SU-DHL-6 (cell line): ENCODE measurements around the gene NAA16.
A peak's percentile ranks its signal among the peaks of the same experiment; 100 is the strongest.

ENCODE experiments used
- H2AFZ ChIP-seq: fragments of 200-600 bp; sonication (generic); 2 replicates; pipeline ENCODE4 v1.6.1; 2014; ENCODE audit warnings: low read depth, mild to moderate bottlenecking, moderate library complexity, mixed read lengths, antibody characterized with exemption, low read length; ENCODE audit not compliant: severe bottlenecking
- H3F3A ChIP-seq: fragments of 200-600 bp; shearing (Covaris generic); 2 replicates; pipeline ENCODE4 v1.6.0; 2016; ENCODE audit warnings: antibody characterized with exemption, mild to moderate bottlenecking; ENCODE audit not compliant: insufficient read depth
- H3K27ac ChIP-seq: fragments of 200-600 bp; sonication (generic); 2 replicates; pipeline ENCODE4 v1.5.1; 2016; ENCODE audit warnings: low read depth, mild to moderate bottlenecking, low read length, moderate library complexity, mixed read lengths
- H3K27me3 ChIP-seq: fragments of 200-600 bp; sonication (generic), shearing (Covaris generic); 2 replicates; pipeline ENCODE4 v1.6.0; 2014; ENCODE audit warnings: mild to moderate bottlenecking, low read length
- H3K36me3 ChIP-seq: fragments of 200-600 bp; sonication (generic); 2 replicates; pipeline ENCODE4 v1.6.1; 2014; ENCODE audit warnings: mild to moderate bottlenecking, low read length, mixed read lengths
- H3K4me2 ChIP-seq: fragments of 300-600, 200-600 bp; shearing (Covaris generic), sonication (generic); 2 replicates; pipeline ENCODE4 v1.6.0; 2014; ENCODE audit warnings: low read length, low read depth, mild to moderate bottlenecking; ENCODE audit not compliant: poor library complexity, severe bottlenecking
- H3K4me3 ChIP-seq: fragments of 200-600 bp; sonication (generic); 2 replicates; pipeline ENCODE4 v1.5.1; 2014; ENCODE audit warnings: antibody characterized with exemption, low read length, mild to moderate bottlenecking, mixed read lengths; ENCODE audit not compliant: insufficient read depth, poor library complexity, severe bottlenecking
- H3K79me2 ChIP-seq: fragments of 200-600 bp; sonication (generic); 2 replicates; pipeline ENCODE4 v1.6.1; 2014; ENCODE audit warnings: mild to moderate bottlenecking, low read length, moderate library complexity; ENCODE audit not compliant: insufficient read depth
- H3K9ac ChIP-seq: fragments of 200-600 bp; sonication (generic); 2 replicates; pipeline ENCODE4 v1.7.0; 2014; ENCODE audit warnings: mild to moderate bottlenecking, low read length
- H3K9me2 ChIP-seq: fragments of 200-600 bp; sonication (generic); replicated peaks from 2 replicates; pipeline ENCODE4 v1.6.1; 2014; ENCODE audit warnings: low read length; ENCODE audit not compliant: insufficient read depth
- H3K9me3 ChIP-seq: fragments of 200-600 bp; sonication (generic); 2 replicates; pipeline ENCODE4 v1.6.1; 2014; ENCODE audit warnings: low read length, mixed read lengths; ENCODE audit not compliant: insufficient read depth
- H4K20me1 ChIP-seq: fragments of 200-600 bp; sonication (generic); 2 replicates; pipeline ENCODE4 v1.6.1; 2014; ENCODE audit warnings: low read depth, mild to moderate bottlenecking, antibody characterized with exemption, low read length, moderate library complexity, mixed read lengths
- EZH2phosphoT487 ChIP-seq: fragments of 200-600 bp; sonication (generic), shearing (Covaris generic); conservative IDR thresholded peaks from 2 replicates; pipeline ENCODE4 v1.6.1; 2018; ENCODE audit warnings: mild to moderate bottlenecking, antibody characterized with exemption, low read length, moderate library complexity, mixed read lengths
- TF ChIP-seq, protein P1 (sequence below): fragments of 200-600 bp; sonication (generic); IDR thresholded peaks from one replicate; pipeline ENCODE4 v1.5.1; 2017; ENCODE audit warnings: antibody characterized with exemption, mild to moderate bottlenecking, low read length, moderate library complexity; ENCODE audit not compliant: insufficient read depth, poor library complexity, severe bottlenecking

The NAA16 gene

DNA sequence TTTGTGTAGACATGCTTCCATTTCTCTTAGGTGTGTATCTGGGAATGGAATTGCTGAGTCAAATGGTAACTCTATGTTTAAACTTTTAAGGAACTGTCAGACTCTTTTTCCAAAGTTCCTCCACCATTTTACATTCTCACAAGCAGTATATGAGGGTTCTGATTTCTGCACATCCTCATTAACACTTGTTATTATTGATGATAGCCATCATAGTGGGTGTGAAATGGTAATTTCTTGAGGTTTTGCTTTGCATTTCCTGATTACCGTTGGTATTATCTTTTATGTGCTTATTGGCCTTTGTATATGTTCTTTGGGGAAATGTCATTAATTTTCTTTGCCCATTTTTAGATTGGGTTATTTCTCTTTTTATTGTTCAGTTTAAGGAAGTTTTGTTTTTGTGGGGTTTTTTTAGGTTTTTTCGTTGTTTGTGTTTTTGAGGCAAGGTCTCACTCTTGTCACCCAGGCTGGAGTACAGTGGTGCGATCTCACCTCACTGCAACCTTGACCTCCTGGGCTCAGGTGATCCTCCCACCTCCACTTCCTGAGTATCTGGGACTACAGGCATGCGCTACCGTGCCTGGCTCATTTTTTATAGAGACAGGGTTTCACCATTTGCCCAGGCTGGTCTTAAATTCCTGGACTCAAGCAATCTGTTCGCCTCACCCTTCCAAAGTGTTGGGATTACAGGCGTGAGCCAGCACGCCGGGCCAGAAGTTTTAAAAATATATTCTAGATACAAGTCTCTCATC is 34.3 kb downstream of the NAA16 start:
- Histone ChIP-seq H3K36me3 (peaks cover 10% of the 10 kb centered on the region), H3K27ac (no peak overlapping the region), H3K9me3 (no peaks in the 10 kb centered on the region), H3K9me2 (no peaks in the 10 kb centered on the region), H3K9ac (no peak overlapping the region), H3K27me3 (no peaks in the 10 kb centered on the region), H3K79me2 (peaks cover 46% of the 10 kb centered on the region), H3K4me2 (no peak overlapping the region), H4K20me1 (no peaks in the 10 kb centered on the region), H3F3A (0 out of 2 replicates have a peak, but pooled peaks cover 9% of the 10 kb centered on the region), H2AFZ (no peak overlapping the region), H3K4me3 (no peak overlapping the region)
- TF ChIP-seq, protein P1, sequence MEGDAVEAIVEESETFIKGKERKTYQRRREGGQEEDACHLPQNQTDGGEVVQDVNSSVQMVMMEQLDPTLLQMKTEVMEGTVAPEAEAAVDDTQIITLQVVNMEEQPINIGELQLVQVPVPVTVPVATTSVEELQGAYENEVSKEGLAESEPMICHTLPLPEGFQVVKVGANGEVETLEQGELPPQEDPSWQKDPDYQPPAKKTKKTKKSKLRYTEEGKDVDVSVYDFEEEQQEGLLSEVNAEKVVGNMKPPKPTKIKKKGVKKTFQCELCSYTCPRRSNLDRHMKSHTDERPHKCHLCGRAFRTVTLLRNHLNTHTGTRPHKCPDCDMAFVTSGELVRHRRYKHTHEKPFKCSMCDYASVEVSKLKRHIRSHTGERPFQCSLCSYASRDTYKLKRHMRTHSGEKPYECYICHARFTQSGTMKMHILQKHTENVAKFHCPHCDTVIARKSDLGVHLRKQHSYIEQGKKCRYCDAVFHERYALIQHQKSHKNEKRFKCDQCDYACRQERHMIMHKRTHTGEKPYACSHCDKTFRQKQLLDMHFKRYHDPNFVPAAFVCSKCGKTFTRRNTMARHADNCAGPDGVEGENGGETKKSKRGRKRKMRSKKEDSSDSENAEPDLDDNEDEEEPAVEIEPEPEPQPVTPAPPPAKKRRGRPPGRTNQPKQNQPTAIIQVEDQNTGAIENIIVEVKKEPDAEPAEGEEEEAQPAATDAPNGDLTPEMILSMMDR = no peak
- no peak for TF ChIP-seq EZH2phosphoT487

DNA sequence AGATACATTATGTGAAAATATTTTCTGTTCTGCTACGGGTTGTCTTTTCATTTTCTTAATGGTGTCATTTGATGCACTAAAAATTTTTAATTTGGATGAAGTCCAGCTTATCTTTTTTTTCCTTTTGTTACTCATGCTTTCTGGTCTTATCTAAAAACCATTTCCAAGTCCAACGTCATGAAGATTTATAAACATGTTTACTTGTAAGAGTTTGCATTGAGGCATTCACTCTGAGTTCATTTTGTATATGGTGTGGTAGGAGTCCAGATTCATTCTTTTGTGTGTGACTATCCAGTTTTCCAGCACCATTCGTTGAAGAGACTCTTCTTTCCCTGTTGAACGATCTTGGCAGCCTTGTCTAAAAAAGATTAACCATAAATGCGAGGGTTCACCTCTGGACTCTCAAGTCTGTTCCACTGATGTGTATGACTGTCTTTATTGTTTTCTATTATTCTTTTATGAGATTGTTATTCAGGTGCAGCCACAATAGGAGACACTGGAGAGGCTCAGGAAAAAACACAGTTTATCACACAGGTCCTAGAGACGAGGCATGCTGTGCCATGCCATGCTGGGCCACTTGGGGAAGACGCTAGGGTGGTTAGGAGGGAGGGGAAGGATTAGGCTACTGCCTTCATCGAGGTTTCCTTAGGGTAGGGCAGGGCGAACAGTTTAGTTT is 35.0 kb downstream of the NAA16 start:
- Histone ChIP-seq H3K27ac (no peak overlapping the region), H2AFZ (no peak overlapping the region), H3K4me2 (no peak overlapping the region), H3K79me2 (peaks cover 46% of the 10 kb centered on the region), H3K9ac (no peak overlapping the region), H3K4me3 (no peak overlapping the region), H3K9me2 (no peaks in the 10 kb centered on the region), H3K9me3 (no peaks in the 10 kb centered on the region), H4K20me1 (no peaks in the 10 kb centered on the region), H3F3A (peaks cover 14% of the 10 kb centered on the region), H3K27me3 (no peaks in the 10 kb centered on the region), H3K36me3 (peaks cover 10% of the 10 kb centered on the region)
- TF ChIP-seq EZH2phosphoT487 = no peak
- TF ChIP-seq, protein P1 = no peak

DNA sequence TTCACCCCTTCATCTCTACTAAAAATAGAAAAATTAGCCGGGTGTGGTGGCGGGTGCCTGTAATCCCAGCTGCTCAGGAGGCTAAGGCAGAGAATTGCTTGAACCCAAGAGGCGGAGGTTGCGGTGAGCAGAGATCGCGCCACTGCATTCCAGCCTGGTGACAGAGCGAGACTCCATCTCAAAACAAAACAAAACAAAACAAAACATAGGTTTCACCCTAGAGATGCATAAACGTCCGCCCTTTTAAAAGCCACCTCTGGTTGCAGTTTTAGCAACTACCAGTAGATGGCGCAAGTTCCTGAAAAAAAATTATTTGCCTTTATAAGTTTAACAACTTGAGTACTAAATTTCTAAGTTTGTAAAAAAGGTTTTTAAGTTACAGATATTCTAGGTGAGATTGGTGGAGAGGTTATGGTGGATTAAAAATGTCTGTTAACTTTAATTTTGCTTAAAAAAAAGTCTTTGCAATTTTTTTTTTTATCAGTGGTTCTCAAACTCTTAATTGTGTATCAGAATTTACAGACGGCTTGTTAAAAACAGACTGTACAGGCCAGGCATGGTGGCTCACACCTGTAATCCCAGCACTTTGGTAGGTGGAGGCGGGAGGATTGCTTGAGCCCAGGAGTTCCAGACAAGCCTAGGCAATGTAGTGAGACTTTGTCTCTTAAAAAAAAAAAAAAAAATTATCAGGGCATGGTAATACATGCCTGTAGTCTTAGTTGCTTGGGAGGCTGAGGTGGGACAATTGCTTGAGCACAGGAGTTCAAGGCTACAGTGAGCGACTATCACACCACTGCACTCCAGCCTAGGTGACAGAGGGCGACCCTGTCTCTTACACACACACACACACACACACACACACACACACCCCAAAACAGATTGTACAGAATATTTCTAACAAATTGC is 42.1 kb downstream of the NAA16 start:
- Histone ChIP-seq H3K27me3 (no peaks in the 10 kb centered on the region), H3F3A (peaks cover 22% of the 10 kb centered on the region), H3K9me3 (no peaks in the 10 kb centered on the region), H3K79me2 (peaks cover 23% of the 10 kb centered on the region; the same call in 1 of the 2 replicates), H2AFZ (no peak overlapping the region), H3K9me2 (no peaks in the 10 kb centered on the region), H3K9ac (no peak overlapping the region), H3K4me2 (peak overlapping the region; percentile 26), H3K4me3 (no peak overlapping the region), H4K20me1 (no peaks in the 10 kb centered on the region), H3K27ac (peak overlapping the region; percentile 28), H3K36me3 (peaks cover 19% of the 10 kb centered on the region)
- TF ChIP-seq, protein P1 = peak; percentile 84
- TF ChIP-seq EZH2phosphoT487 = no peak
